Cardiac ventricle fibroblast (primary cell): ENCODE results near the gene AHRR. TPM values are rescaled to one million over a fixed set of nuclear protein-coding genes. Genes with fewer than 3 reads are reported as not detected.

Experiments used
- total RNA-seq: library from RNA; depleted of rRNA; stranded (reverse); fragments of >200 nt; gene quantifications from 2 replicates; pipeline ENCODE4 v1.2.3, GENCODE V29; 2015

The AHRR gene
- total RNA-seq = 2.9 and 3.0 TPM in 2 replicates

GRCh38 chr5:321230-321725 lies at the start of gene AHRR:
TSS of gene AHRR (plus strand) at chr5:321714. CDS start at chr5:343903, 22,189 bp downstream.

GRCh38 chr5:442335-443238 lies 121.1 kb downstream of the AHRR start, which contains the start of gene EXOC3:
TSS of gene EXOC3 (plus strand) at chr5:443176. CDS start at chr5:446206, 3,030 bp downstream.

Other genes starting within 250 kb of the AHRR start
- gene PLEKHG4B, start 229.5 kb upstream of the AHRR start, total RNA-seq = not detected in 2 replicates
- not detected in 2 replicates for gene LRRC14B, start 130.2 kb upstream of the AHRR start, total RNA-seq
- 6.0 and 6.1 TPM in 2 replicates for gene CCDC127, start 103.6 kb upstream of the AHRR start, total RNA-seq
- gene SDHA, start 103.4 kb upstream of the AHRR start, total RNA-seq = 73.9 and 85.9 TPM in 2 replicates
- 74.1 and 80.5 TPM in 2 replicates for gene PDCD6, start 50.1 kb upstream of the AHRR start, total RNA-seq
- gene EXOC3, start 121.5 kb downstream of the AHRR start, total RNA-seq = 25.8 and 28.7 TPM in 2 replicates
- 3.0 and 3.1 TPM in 2 replicates for gene SLC9A3, start 202.7 kb downstream of the AHRR start, total RNA-seq